Spleen (tissue), 7 donors: ENCODE data around the gene SERPINA3.

ENCODE experiments used
- CTCF ChIP-seq, 11 experiments: fragments of 200-600 bp in 7 of 11; fragments of 450-650 bp in 4 of 11; sonication (generic) in 4 of 11; IDR thresholded peaks in 8 of 11; conservative IDR thresholded peaks in 3 of 11; 1 replicate in 7 of 11; 2 replicates in 4 of 11; pipeline versions ENCODE4 v1.4.0 to v1.8.0; 2016 to 2021; ENCODE audit warnings: antibody characterized with exemption in 11 of 11, inconsistent platforms in 4 of 11, mild to moderate bottlenecking in 1 of 11
- POLR2A ChIP-seq, 3 donors: fragments of 450-650 bp; IDR thresholded peaks; one replicate each; pipeline ENCODE4 v1.5.1; 2017; ENCODE audit warnings: antibody characterized with exemption in 3 of 3, mild to moderate bottlenecking in 1 of 3
- POLR2AphosphoS5 ChIP-seq, 3 donors: sonication (generic); formaldehyde crosslinking; IDR thresholded peaks; one replicate each; pipeline ENCODE4 v1.5.1; 2017; ENCODE audit warnings: antibody characterized with exemption in 3 of 3
- donor health status: DM: no; HTN: no; CAD: no; lungs with moderate emphysema.
- donor health status: DM: no; HTN: no; CAD: no.
- donor health status: DM: no; HTN: no; CAD: no.

- no peak for TF ChIP-seq CTCF (IDR thresholded peaks at IDR 0.05 in 8 of 11, conservative IDR thresholded peaks at IDR 0.05 in 3 of 11)
- TF ChIP-seq POLR2A (IDR thresholded peaks at IDR 0.05) = no peak
- TF ChIP-seq POLR2AphosphoS5 (IDR thresholded peaks at IDR 0.05) = no peak
Measured at GRCh38 chr14:94631536-94632304, 19.5 kb downstream of the SERPINA3 start.
